OCI-LY7 (cell line): ENCODE measurements around the gene TEX28. TPM values are rescaled to one million over a fixed set of nuclear protein-coding genes. Genes with fewer than 3 reads are reported as not detected.
"Not testable (repeated sequence)": the region's sequence is repeated elsewhere in the genome, so short reads cannot be mapped to it uniquely, and the experiment has no call there.

Experiments
- BruUV-seq: library from RNA; stranded (reverse); fragments of 400-500 nt; replicated peaks from 2 replicates; lab custom pipeline; 2021; lab: Mats Ljungman, UMichigan
- CTCF ChIA-PET: fragments of 300-600 bp; sonication (Branson Sonifier 250); formaldehyde crosslinking; loops from one replicate; lab custom pipeline; 2022; ENCODE audit warnings: antibody characterized with exemption; ENCODE audit not compliant: unreplicated experiment; lab: Charles Lee
- POLR2A ChIA-PET: fragments of 300-600 bp; sonication (Branson Sonifier 250); formaldehyde crosslinking; loops from one replicate; lab custom pipeline; 2022; ENCODE audit warnings: antibody characterized with exemption; lab: Charles Lee
- DNase-seq: peaks from one replicate; pipeline ENCODE4 v3.0.0-alpha.2; 2015; ENCODE audit warnings: low spot score
- H2AFZ ChIP-seq: fragments of 200-600 bp; sonication (generic), shearing (Covaris generic); 2 replicates; pipeline ENCODE4 v1.6.1; 2014; ENCODE audit warnings: mild to moderate bottlenecking, antibody characterized with exemption, low read length, moderate library complexity
- H3K27ac ChIP-seq: fragments of 200-600 bp; sonication (generic); 2 replicates; pipeline ENCODE4 v1.5.1; 2014; ENCODE audit warnings: mixed run types, low read depth, mild to moderate bottlenecking, moderate library complexity, low read length, inconsistent platforms; ENCODE audit not compliant: poor library complexity, severe bottlenecking
- H3K36me3 ChIP-seq: fragments of 200-600 bp; sonication (generic); 2 replicates; pipeline ENCODE4 v1.6.1; 2014; ENCODE audit warnings: mild to moderate bottlenecking, antibody characterized with exemption, low read length, moderate library complexity, mixed read lengths; ENCODE audit not compliant: insufficient read depth
- H3K4me1 ChIP-seq: fragments of 200-600 bp; sonication (generic); 2 replicates; pipeline ENCODE4 v1.5.1; 2014; ENCODE audit warnings: mild to moderate bottlenecking, low read length; ENCODE audit not compliant: insufficient read depth, poor library complexity, severe bottlenecking
- H3K4me2 ChIP-seq: fragments of 200-600 bp; sonication (generic); 2 replicates; pipeline ENCODE4 v1.6.1; 2014; ENCODE audit warnings: mild to moderate bottlenecking, low read length
- H3K4me3 ChIP-seq: fragments of 200-600 bp; sonication (generic); 2 replicates; pipeline ENCODE4 v1.5.1; 2014; ENCODE audit warnings: mild to moderate bottlenecking, low read depth, low read length; ENCODE audit not compliant: poor library complexity, severe bottlenecking
- H3K79me2 ChIP-seq: fragments of 200-600 bp; sonication (generic); 2 replicates; pipeline ENCODE4 v1.6.1; 2016; ENCODE audit warnings: low read depth, mild to moderate bottlenecking, low read length, moderate library complexity, mixed read lengths; ENCODE audit not compliant: insufficient read depth
- H3K9me2 ChIP-seq: fragments of 200-600 bp; sonication (generic); 2 replicates; pipeline ENCODE4 v1.6.1; 2016; ENCODE audit warnings: mild to moderate bottlenecking, low read length, mixed read lengths; ENCODE audit not compliant: insufficient read depth
- H3K9me3 ChIP-seq: fragments of 200-600 bp; sonication (generic); 2 replicates; pipeline ENCODE4 v1.6.1; 2014; ENCODE audit warnings: mild to moderate bottlenecking, mixed run types, low read length, mixed read lengths
- H4K20me1 ChIP-seq: fragments of 200-600 bp; sonication (generic); 2 replicates; pipeline ENCODE4 v1.6.1; 2014; ENCODE audit warnings: mild to moderate bottlenecking, antibody characterized with exemption, low read length, moderate library complexity, mixed read lengths; ENCODE audit not compliant: insufficient read depth
- intact Hi-C: fragments of 100-400 bp; cut with micrococcal nuclease; formaldehyde crosslinking; loops from one replicate; pipeline ENCODE4 v1.10.0; 2022; ENCODE audit not compliant: unreplicated experiment
- total RNA-seq, 2 experiments: library from RNA; depleted of rRNA in 1 of 2; stranded (reverse); fragments of >200 nt in 1 of 2; shearing (Covaris generic) in 1 of 2; gene quantifications; 2 replicates each; pipeline ENCODE4 v1.2.3, GENCODE V29; 2014 to 2022

Gene TEX28
- total RNA-seq, 2 experiments from 2014 or later: not detected

DNA sequence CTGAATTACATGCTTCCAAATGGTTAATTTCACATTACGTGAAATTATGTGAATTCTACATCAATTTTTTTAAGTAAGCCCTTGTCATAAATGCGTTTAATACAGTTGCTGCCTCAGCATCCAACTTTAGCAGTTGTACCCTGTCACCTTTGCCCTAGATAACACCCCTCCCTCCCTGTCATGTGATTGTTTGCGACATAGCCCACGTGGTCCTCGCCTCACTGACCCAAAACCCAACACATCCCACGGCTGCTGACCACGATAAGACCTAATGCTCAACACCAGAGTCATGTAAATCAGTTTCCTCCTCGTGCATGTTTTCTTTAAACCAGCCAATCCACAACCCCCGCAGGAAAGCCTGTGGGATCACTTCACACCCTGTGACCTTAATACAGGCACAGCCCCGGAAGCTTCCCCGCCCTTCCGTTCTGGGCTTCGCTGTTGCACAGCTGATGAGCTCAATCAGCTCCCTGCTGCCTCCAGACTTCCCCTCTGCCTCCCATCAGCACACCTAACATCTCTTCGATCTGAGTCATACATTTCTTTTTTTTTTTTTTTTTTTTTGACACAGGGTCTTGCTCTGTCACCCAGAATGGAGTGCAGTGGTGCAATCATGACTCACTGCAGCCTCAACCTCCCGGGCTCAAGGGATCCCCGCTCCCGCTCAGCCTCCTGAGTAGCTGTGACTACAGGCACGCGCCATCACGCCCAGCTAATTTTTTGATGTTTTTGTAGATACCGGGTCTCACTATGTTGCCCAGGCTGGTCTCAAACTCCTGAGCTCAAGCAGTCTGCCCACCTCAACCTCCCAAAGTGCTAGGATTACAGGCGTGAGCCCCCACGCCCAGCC, 10.2 kb downstream of the TEX28 start:
- H3K79me2 ChIP-seq, CTCF ChIA-PET, H3K27ac ChIP-seq, H4K20me1 ChIP-seq, H3K4me2 ChIP-seq, intact Hi-C loops, H3K9me2 ChIP-seq, POLR2A ChIA-PET, H3K4me1 ChIP-seq, H2AFZ ChIP-seq, BruUV-seq, H3K4me3 ChIP-seq, H3K36me3 ChIP-seq, DNase-seq, H3K9me3 ChIP-seq: not testable (repeated sequence)

GRCh38 chrX:154269245-154269644, 25.7 kb downstream of the TEX28 start:
- POLR2A ChIA-PET, DNase-seq, H3K9me2 ChIP-seq, H2AFZ ChIP-seq, H3K4me1 ChIP-seq, intact Hi-C loops, H3K4me3 ChIP-seq, CTCF ChIA-PET, H4K20me1 ChIP-seq, H3K79me2 ChIP-seq, H3K27ac ChIP-seq, H3K36me3 ChIP-seq, H3K4me2 ChIP-seq, H3K9me3 ChIP-seq, BruUV-seq: not testable (repeated sequence)

DNA sequence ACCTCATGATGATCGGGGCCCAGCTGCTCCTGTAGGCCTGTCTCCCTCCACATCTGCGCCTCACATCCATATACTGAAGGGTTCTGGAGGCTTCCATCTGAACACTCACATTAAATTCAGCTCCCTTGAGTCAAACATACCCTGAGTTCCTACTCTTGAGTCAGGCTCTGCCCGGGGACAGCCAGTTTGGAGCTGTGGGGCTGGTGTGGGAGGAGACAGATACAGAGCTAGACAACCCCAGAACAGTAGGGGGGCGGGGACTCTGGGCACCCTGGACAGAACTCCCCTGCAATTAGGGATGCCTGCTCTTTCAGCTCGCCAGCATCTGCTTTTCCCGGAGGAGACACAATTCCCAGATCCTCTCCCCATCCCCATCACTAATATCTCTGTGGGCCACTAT, 31.9 kb downstream of the TEX28 start:
- H3K4me1 ChIP-seq, H2AFZ ChIP-seq, CTCF ChIA-PET, H3K4me3 ChIP-seq, POLR2A ChIA-PET, H4K20me1 ChIP-seq, H3K9me3 ChIP-seq, H3K4me2 ChIP-seq, BruUV-seq, H3K36me3 ChIP-seq, intact Hi-C loops, H3K9me2 ChIP-seq, H3K79me2 ChIP-seq, H3K27ac ChIP-seq, DNase-seq: not testable (repeated sequence)

GRCh38 chrX:154258711-154259110, 36.2 kb downstream of the TEX28 start:
- CTCF ChIA-PET, H3K4me1 ChIP-seq, POLR2A ChIA-PET, DNase-seq, H4K20me1 ChIP-seq, H3K36me3 ChIP-seq, intact Hi-C loops, H3K79me2 ChIP-seq, BruUV-seq, H3K9me3 ChIP-seq, H3K9me2 ChIP-seq, H3K4me3 ChIP-seq, H3K4me2 ChIP-seq, H2AFZ ChIP-seq, H3K27ac ChIP-seq: not testable (repeated sequence)

DNA sequence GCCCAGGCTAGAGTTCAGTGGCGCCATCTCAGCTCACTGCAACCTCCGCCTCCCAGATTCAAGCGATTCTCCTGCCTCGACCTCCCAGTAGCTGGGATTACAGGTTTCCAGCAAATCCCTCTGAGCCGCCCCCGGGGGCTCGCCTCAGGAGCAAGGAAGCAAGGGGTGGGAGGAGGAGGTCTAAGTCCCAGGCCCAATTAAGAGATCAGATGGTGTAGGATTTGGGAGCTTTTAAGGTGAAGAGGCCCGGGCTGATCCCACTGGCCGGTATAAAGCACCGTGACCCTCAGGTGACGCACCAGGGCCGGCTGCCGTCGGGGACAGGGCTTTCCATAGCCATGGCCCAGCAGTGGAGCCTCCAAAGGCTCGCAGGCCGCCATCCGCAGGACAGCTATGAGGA, 37.6 kb downstream of the TEX28 start, which contains the start of gene OPN1MW3:
Gene OPN1MW3, plus strand, starts transcription at position 301 of the 400 bp plus-strand sequence. Its CDS starts 38 bp downstream, at position 339.
- H2AFZ ChIP-seq, POLR2A ChIA-PET, H3K27ac ChIP-seq, H4K20me1 ChIP-seq, H3K79me2 ChIP-seq, H3K36me3 ChIP-seq, H3K4me1 ChIP-seq, H3K4me3 ChIP-seq, H3K9me3 ChIP-seq, H3K9me2 ChIP-seq, DNase-seq, BruUV-seq, intact Hi-C loops, CTCF ChIA-PET, H3K4me2 ChIP-seq: not testable (repeated sequence)

- H3K27ac ChIP-seq, intact Hi-C loops: not testable (repeated sequence)
Measured at GRCh38 chrX:154248076-154248475, 46.8 kb downstream of the TEX28 start.

More at GRCh38 chrX:154248076-154248475, 46.8 kb downstream of the TEX28 start:
- H3K9me2 ChIP-seq, H3K4me2 ChIP-seq, CTCF ChIA-PET, H3K4me3 ChIP-seq, POLR2A ChIA-PET, BruUV-seq, H3K9me3 ChIP-seq, H3K4me1 ChIP-seq, H2AFZ ChIP-seq, H3K79me2 ChIP-seq, DNase-seq, H3K36me3 ChIP-seq, H4K20me1 ChIP-seq: not testable (repeated sequence)
